Inflammatory macrophage treated with lipopolysaccharide for 4 hours (primary cell): ENCODE results near the gene PPRC1.

Experiments used
- DNase-seq: peaks from one replicate; pipeline ENCODE4 v3.0.0-alpha.2; 2020

Gene PPRC1

GRCh38 chr10:102119417-102120141 is 13.3 kb upstream of the PPRC1 start:
- DNase-seq: peak; percentile 35

GRCh38 chr10:102120142-102120990 is 12.5 kb upstream of the PPRC1 start, which contains the start of gene LDB1:
LDB1 (minus strand) TSS chr10:102120368; CDS start chr10:102120110, 258 bp downstream.
- DNase-seq: peak; percentile 71

- DNase-seq: no peak
These were observed 11.7 kb upstream of the PPRC1 start for GRCh38 chr10:102120991-102121738.

- no peak for DNase-seq
These were observed 11.0 kb upstream of the PPRC1 start for GRCh38 chr10:102121739-102122372.

GRCh38 chr10:102122450-102122849 is 10.4 kb upstream of the PPRC1 start:
- DNase-seq: no peak

- DNase-seq: no peak
These were observed 9.6 kb upstream of the PPRC1 start for GRCh38 chr10:102123223-102123622.

- DNase-seq: no peak
These were observed 1.3 kb upstream of the PPRC1 start for GRCh38 chr10:102131286-102132170.

GRCh38 chr10:102132193-102132562 is 662 bp upstream of the PPRC1 start:
- no peak for DNase-seq

GRCh38 chr10:102133373-102134195 is 744 bp downstream of the PPRC1 start:
- DNase-seq: peak; percentile 64

GRCh38 chr10:102134416-102134815 is 1.6 kb downstream of the PPRC1 start:
- DNase-seq: no peak

- no peak for DNase-seq
These were observed 3.2 kb downstream of the PPRC1 start for GRCh38 chr10:102135956-102136526.

- DNase-seq: no peak
These were observed 6.7 kb downstream of the PPRC1 start for GRCh38 chr10:102139281-102140110.

- no peak for DNase-seq
These were observed 7.4 kb downstream of the PPRC1 start for GRCh38 chr10:102140218-102140617.

- no peak for DNase-seq
These were observed 8.2 kb downstream of the PPRC1 start for GRCh38 chr10:102140913-102141540.

- DNase-seq: no peak
These were observed 8.8 kb downstream of the PPRC1 start for GRCh38 chr10:102141583-102142107.

- DNase-seq: no peak
These were observed 14.2 kb downstream of the PPRC1 start for GRCh38 chr10:102146971-102147428.

GRCh38 chr10:102147561-102147960 is 14.7 kb downstream of the PPRC1 start:
- no peak for DNase-seq

- no peak for DNase-seq
These were observed 15.4 kb downstream of the PPRC1 start for GRCh38 chr10:102148275-102148674.
